OCI-LY7 (cell line): ENCODE data around the gene MYBPHL. TPM values are rescaled to one million over a fixed set of nuclear protein-coding genes. Genes with fewer than 3 reads are reported as not detected.

Experiments used
- BruUV-seq: library from RNA; stranded (reverse); fragments of 400-500 nt; replicated peaks from 2 replicates; lab custom pipeline; 2021; lab: Mats Ljungman, UMichigan
- CTCF ChIA-PET: fragments of 300-600 bp; sonication (Branson Sonifier 250); formaldehyde crosslinking; loops from one replicate; lab custom pipeline; 2022; ENCODE audit warnings: antibody characterized with exemption; ENCODE audit not compliant: unreplicated experiment; lab: Charles Lee
- POLR2A ChIA-PET: fragments of 300-600 bp; sonication (Branson Sonifier 250); formaldehyde crosslinking; loops from one replicate; lab custom pipeline; 2022; ENCODE audit warnings: antibody characterized with exemption; lab: Charles Lee
- DNase-seq: peaks from one replicate; pipeline ENCODE4 v3.0.0-alpha.2; 2015; ENCODE audit warnings: low spot score
- H2AFZ ChIP-seq: fragments of 200-600 bp; sonication (generic), shearing (Covaris generic); 2 replicates; pipeline ENCODE4 v1.6.1; 2014; ENCODE audit warnings: mild to moderate bottlenecking, antibody characterized with exemption, low read length, moderate library complexity
- H3K27ac ChIP-seq: fragments of 200-600 bp; sonication (generic); 2 replicates; pipeline ENCODE4 v1.5.1; 2014; ENCODE audit warnings: mixed run types, low read depth, mild to moderate bottlenecking, moderate library complexity, low read length, inconsistent platforms; ENCODE audit not compliant: poor library complexity, severe bottlenecking
- H3K36me3 ChIP-seq: fragments of 200-600 bp; sonication (generic); 2 replicates; pipeline ENCODE4 v1.6.1; 2014; ENCODE audit warnings: mild to moderate bottlenecking, antibody characterized with exemption, low read length, moderate library complexity, mixed read lengths; ENCODE audit not compliant: insufficient read depth
- H3K4me1 ChIP-seq: fragments of 200-600 bp; sonication (generic); 2 replicates; pipeline ENCODE4 v1.5.1; 2014; ENCODE audit warnings: mild to moderate bottlenecking, low read length; ENCODE audit not compliant: insufficient read depth, poor library complexity, severe bottlenecking
- H3K4me2 ChIP-seq: fragments of 200-600 bp; sonication (generic); 2 replicates; pipeline ENCODE4 v1.6.1; 2014; ENCODE audit warnings: mild to moderate bottlenecking, low read length
- H3K4me3 ChIP-seq: fragments of 200-600 bp; sonication (generic); 2 replicates; pipeline ENCODE4 v1.5.1; 2014; ENCODE audit warnings: mild to moderate bottlenecking, low read depth, low read length; ENCODE audit not compliant: poor library complexity, severe bottlenecking
- H3K79me2 ChIP-seq: fragments of 200-600 bp; sonication (generic); 2 replicates; pipeline ENCODE4 v1.6.1; 2016; ENCODE audit warnings: low read depth, mild to moderate bottlenecking, low read length, moderate library complexity, mixed read lengths; ENCODE audit not compliant: insufficient read depth
- H3K9me2 ChIP-seq: fragments of 200-600 bp; sonication (generic); 2 replicates; pipeline ENCODE4 v1.6.1; 2016; ENCODE audit warnings: mild to moderate bottlenecking, low read length, mixed read lengths; ENCODE audit not compliant: insufficient read depth
- H3K9me3 ChIP-seq: fragments of 200-600 bp; sonication (generic); 2 replicates; pipeline ENCODE4 v1.6.1; 2014; ENCODE audit warnings: mild to moderate bottlenecking, mixed run types, low read length, mixed read lengths
- H4K20me1 ChIP-seq: fragments of 200-600 bp; sonication (generic); 2 replicates; pipeline ENCODE4 v1.6.1; 2014; ENCODE audit warnings: mild to moderate bottlenecking, antibody characterized with exemption, low read length, moderate library complexity, mixed read lengths; ENCODE audit not compliant: insufficient read depth
- CTCF ChIP-seq: fragments of 200-600 bp; sonication (generic); conservative IDR thresholded peaks from 2 replicates; pipeline ENCODE4 v1.5.1; 2014; ENCODE audit warnings: mild to moderate bottlenecking, antibody characterized with exemption, low read length, moderate library complexity, mixed read lengths
- EZH2phosphoT487 ChIP-seq: fragments of 200-600 bp; sonication (generic); IDR thresholded peaks from 2 replicates; pipeline ENCODE4 v1.6.1; 2018; ENCODE audit warnings: low read depth, borderline replicate concordance, mild to moderate bottlenecking, mixed run types, antibody characterized with exemption, low read length, moderate library complexity, mixed read lengths
- intact Hi-C: fragments of 100-400 bp; cut with micrococcal nuclease; formaldehyde crosslinking; loops from one replicate; pipeline ENCODE4 v1.10.0; 2022; ENCODE audit not compliant: unreplicated experiment
- total RNA-seq, 2 experiments: library from RNA; depleted of rRNA in 1 of 2; stranded (reverse); fragments of >200 nt in 1 of 2; shearing (Covaris generic) in 1 of 2; gene quantifications; 2 replicates each; pipeline ENCODE4 v1.2.3, GENCODE V29; 2014 to 2022

Gene MYBPHL
- total RNA-seq, 2 experiments from 2014 or later, result 0.16 TPM; not detected in 1

DNA sequence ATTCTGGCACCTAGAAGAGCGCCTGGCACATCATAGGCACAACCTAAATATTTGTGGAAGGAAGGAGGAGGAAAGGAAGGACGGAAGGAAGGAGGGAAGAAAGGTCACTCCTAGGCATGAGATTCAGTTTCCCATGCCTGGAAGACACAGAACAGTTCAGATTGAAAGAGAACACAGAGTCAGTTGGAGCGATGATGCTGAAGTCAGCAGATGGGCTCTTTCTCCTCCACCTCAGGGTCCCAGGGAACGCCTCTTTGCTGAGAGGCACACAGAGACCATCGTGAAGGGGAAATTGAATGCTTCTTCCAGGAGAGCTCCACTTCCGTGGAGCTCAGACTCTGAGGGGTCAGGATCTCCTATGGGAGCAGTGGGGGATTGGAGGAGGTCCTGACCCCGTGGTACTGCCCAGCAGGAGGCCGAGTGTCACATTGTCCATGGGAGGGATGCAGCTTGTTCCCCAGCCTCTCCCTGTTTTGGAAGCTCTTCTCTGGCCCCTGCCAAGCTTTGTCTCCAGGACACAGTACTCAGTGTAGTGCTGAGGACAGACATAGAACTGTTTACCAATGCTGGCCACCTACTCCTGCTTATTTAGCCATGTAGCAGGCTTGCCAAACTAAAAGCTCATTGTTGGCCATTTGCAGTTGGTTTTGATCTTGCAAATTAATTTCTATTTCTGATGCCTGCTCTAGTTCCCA, 2.4 kb downstream of the MYBPHL start:
- TF ChIP-seq EZH2phosphoT487, result no peak
- no peak for TF ChIP-seq CTCF
- no TSS peak for BruUV-seq
- Histone ChIP-seq H3K9me2 (no peaks in the 10 kb centered on the region), H3K4me2 (no peak overlapping the region), H2AFZ (no peak overlapping the region), H4K20me1 (no peaks in the 10 kb centered on the region), H3K27ac (no peak overlapping the region), H3K36me3 (no peaks in the 10 kb centered on the region), H3K4me3 (no peak overlapping the region), H3K79me2 (no peaks in the 10 kb centered on the region), H3K4me1 (peaks cover 42% of the 10 kb centered on the region), H3K9me3 (no peaks in the 10 kb centered on the region)
- ChIA-PET CTCF (interaction anchor here (1.0 kb wide), 1 partner anchor 46 kb away, joined by 3 read pairs; no protein-coding TSS in a partner anchor), POLR2A (interaction anchor here (0.6 kb wide), 1 partner anchor 87 kb away, joined by 3 read pairs; no protein-coding TSS in a partner anchor)
- DNase-seq, result no peak
- intact Hi-C loops, result no loop called here

GRCh38 chr1:109301874-109302273, 4.9 kb downstream of the MYBPHL start:
- Histone ChIP-seq H3K4me3 (no peak overlapping the region), H4K20me1 (no peaks in the 10 kb centered on the region), H3K27ac (no peak overlapping the region), H3K4me2 (no peak overlapping the region), H3K79me2 (no peaks in the 10 kb centered on the region), H3K9me2 (no peaks in the 10 kb centered on the region), H3K9me3 (no peaks in the 10 kb centered on the region), H3K4me1 (peaks cover 18% of the 10 kb centered on the region), H3K36me3 (no peaks in the 10 kb centered on the region), H2AFZ (no peak overlapping the region)
- TF ChIP-seq EZH2phosphoT487 (no peak), CTCF (no peak)
- DNase-seq, result no peak
- intact Hi-C loops, result no loop called here
- POLR2A ChIA-PET, result no interaction called here
- no TSS peak for BruUV-seq
- CTCF ChIA-PET, result no interaction called here

- no TSS peak for BruUV-seq
- DNase-seq, result no peak
- intact Hi-C loops, result no loop called here
- no peaks in the 10 kb centered on the region for H3K36me3 ChIP-seq
- no peaks in the 10 kb centered on the region for H4K20me1 ChIP-seq
- no peak overlapping the region for H3K27ac ChIP-seq
- no peaks in the 10 kb centered on the region for H3K9me3 ChIP-seq
- POLR2A ChIA-PET, result interaction anchor here (0.7 to 1.0 kb wide), 2 partner anchors 11 to 80 kb away, joined by 3 to 4 read pairs; no protein-coding TSS in a partner anchor
- H3K4me1 ChIP-seq, result peaks cover 6% of the 10 kb centered on the region
- CTCF ChIA-PET, result no interaction called here
- H3K9me2 ChIP-seq, result no peaks in the 10 kb centered on the region
- no peak overlapping the region for H3K4me3 ChIP-seq
- no peaks in the 10 kb centered on the region for H3K79me2 ChIP-seq
- no peak overlapping the region for H3K4me2 ChIP-seq
- no peak for TF ChIP-seq CTCF
- TF ChIP-seq EZH2phosphoT487, result no peak
- no peak overlapping the region for H2AFZ ChIP-seq
Measured at GRCh38 chr1:109300650-109301151, 6.1 kb downstream of the MYBPHL start.
